Peyer's patch (tissue), 4 donors: ENCODE data around the gene FH.

Source experiments
- POLR2A ChIP-seq, 2 donors: fragments of 450-650 bp; IDR thresholded peaks; one replicate each; pipeline ENCODE4 v1.5.1; 2017; ENCODE audit warnings: antibody characterized with exemption in 2 of 2, mild to moderate bottlenecking in 2 of 2, moderate library complexity in 2 of 2
- TF ChIP-seq, protein P1 (sequence below), 6 experiments: fragments of 450-650 bp in 4 of 6; fragments of 200-600 bp in 2 of 6; sonication (generic) in 1 of 6; IDR thresholded peaks; one replicate each; pipeline ENCODE4 v1.5.1; 2017 to 2019; ENCODE audit warnings: antibody characterized with exemption in 6 of 6, mild to moderate bottlenecking in 3 of 6, moderate library complexity in 1 of 6

DNA sequence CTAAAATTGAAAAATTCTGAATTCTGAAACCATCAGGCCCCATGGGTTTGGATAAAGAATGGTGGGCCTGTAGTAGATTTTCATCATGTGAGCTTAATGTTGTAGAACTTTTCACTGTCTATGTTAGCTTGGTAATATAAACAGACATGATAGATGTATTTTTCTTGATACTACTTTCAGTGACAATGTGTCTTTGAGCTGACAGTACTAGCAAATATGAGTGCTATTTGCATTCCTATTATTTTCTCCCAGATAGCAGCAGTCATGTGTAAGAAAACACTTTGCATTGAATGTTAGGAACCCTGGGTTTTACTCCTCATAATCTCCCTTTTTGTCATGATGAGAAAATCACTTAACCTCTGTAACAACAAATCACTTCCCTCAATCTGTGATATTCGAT is 30.8 kb upstream of the FH start:
- TF ChIP-seq, protein P1, sequence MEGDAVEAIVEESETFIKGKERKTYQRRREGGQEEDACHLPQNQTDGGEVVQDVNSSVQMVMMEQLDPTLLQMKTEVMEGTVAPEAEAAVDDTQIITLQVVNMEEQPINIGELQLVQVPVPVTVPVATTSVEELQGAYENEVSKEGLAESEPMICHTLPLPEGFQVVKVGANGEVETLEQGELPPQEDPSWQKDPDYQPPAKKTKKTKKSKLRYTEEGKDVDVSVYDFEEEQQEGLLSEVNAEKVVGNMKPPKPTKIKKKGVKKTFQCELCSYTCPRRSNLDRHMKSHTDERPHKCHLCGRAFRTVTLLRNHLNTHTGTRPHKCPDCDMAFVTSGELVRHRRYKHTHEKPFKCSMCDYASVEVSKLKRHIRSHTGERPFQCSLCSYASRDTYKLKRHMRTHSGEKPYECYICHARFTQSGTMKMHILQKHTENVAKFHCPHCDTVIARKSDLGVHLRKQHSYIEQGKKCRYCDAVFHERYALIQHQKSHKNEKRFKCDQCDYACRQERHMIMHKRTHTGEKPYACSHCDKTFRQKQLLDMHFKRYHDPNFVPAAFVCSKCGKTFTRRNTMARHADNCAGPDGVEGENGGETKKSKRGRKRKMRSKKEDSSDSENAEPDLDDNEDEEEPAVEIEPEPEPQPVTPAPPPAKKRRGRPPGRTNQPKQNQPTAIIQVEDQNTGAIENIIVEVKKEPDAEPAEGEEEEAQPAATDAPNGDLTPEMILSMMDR (IDR thresholded peaks at IDR 0.05), result no peak
- TF ChIP-seq POLR2A (IDR thresholded peaks at IDR 0.05), result no peak
